ENCODE data around the gene TBC1D9B. TPM values are rescaled to one million over a fixed set of nuclear protein-coding genes. Genes with fewer than 3 reads are reported as not detected.

TBC1D9B gene
- polyA plus RNA-seq, 4 donors, result 95.6 to 112 (median 101) TPM

Other genes starting within 250 kb of the TBC1D9B start
- gene CBY3, start 226.9 kb downstream of the TBC1D9B start, polyA plus RNA-seq (ENCODE audit: insufficient read length in 4 of 4), result under 1 TPM in 3 of 4 donors, not detected in 1; 0.36 to 0.47 (median 0.42) TPM
- 100 to 1,000 TPM; 522 to 659 (median 612) TPM for gene CANX, start 208.9 kb downstream of the TBC1D9B start, polyA plus RNA-seq (ENCODE audit: insufficient read length in 4 of 4)
- 10 to 100 TPM; 41.3 to 44.2 (median 42.5) TPM for gene MAML1, start 175.1 kb downstream of the TBC1D9B start, polyA plus RNA-seq (ENCODE audit: insufficient read length in 4 of 4)
- gene LTC4S, start 113.9 kb downstream of the TBC1D9B start, polyA plus RNA-seq (ENCODE audit: insufficient read length in 4 of 4), result 1 to 10 TPM; 2.1 to 6.6 (median 2.7) TPM
- gene MGAT4B, start 101.0 kb downstream of the TBC1D9B start, polyA plus RNA-seq (ENCODE audit: insufficient read length in 4 of 4), result 100 to 1,000 TPM; 164 to 206 (median 173) TPM
- gene SQSTM1, start 87.0 kb downstream of the TBC1D9B start, polyA plus RNA-seq (ENCODE audit: insufficient read length in 4 of 4), result 100 to 1,000 TPM in 3 of 4 donors, 10 to 100 TPM in 1; 97.8 to 133 (median 102) TPM
- 10 to 100 TPM; 29.6 to 36.5 (median 30.9) TPM for gene MRNIP, start 49.1 kb downstream of the TBC1D9B start, polyA plus RNA-seq (ENCODE audit: insufficient read length in 4 of 4)
- gene RNF130, start 163.9 kb upstream of the TBC1D9B start, polyA plus RNA-seq (ENCODE audit: insufficient read length in 4 of 4), result 10 to 100 TPM; 66.1 to 81.4 (median 80.3) TPM